Measurements from ENCODE around the gene NFIA. TPM values are rescaled to one million over a fixed set of nuclear protein-coding genes. Genes with fewer than 3 reads are reported as not detected.

NFIA gene
- total RNA-seq, 6 donors from 2014 or later, result 33.5 to 94.3 (median 44.9) TPM

GRCh38 chr1:61316493-61316892 is 234.1 kb downstream of the NFIA start:
- H3K4me3 ChIP-seq, result no peak overlapping the region
- TF ChIP-seq POLR2AphosphoS5 (IDR thresholded peaks at IDR 0.05) (no peak), POLR2A (IDR thresholded peaks at IDR 0.05) (no peak), CTCF (IDR thresholded peaks at IDR 0.05) (no peak)
- no peaks in the 10 kb centered on the region for H3K27me3 ChIP-seq
- peaks cover 4 to 20% (median 11%) of the 10 kb centered on the region in 4 donors for H3K4me1 ChIP-seq
- no peak for DNase-seq
- H3K27ac ChIP-seq, result peak overlapping the region in 1 of 4 donors; percentile 19
- no peak for ATAC-seq (ENCODE audit: low FRiP score in 2 of 2)
- H3K9me3 ChIP-seq, result no peaks in the 10 kb centered on the region
- 76 to 83% methylated on average over 7 of the region's 7 CpGs for WGBS, 2 donors
- H3K36me3 ChIP-seq, result no peaks in the 10 kb centered on the region

- no peak for TF ChIP-seq CTCF (IDR thresholded peaks at IDR 0.05)
- peak in 2 of 4 donors; percentile 55 to 58 for TF ChIP-seq EP300 (IDR thresholded peaks at IDR 0.05)
- TF ChIP-seq POLR2AphosphoS5 (IDR thresholded peaks at IDR 0.05), result peak; percentile 25 to 55
- TF ChIP-seq POLR2A (IDR thresholded peaks at IDR 0.05), result no peak
- no peaks in the 10 kb centered on the region for H3K9me3 ChIP-seq
- no peaks in the 10 kb centered on the region for H3K36me3 ChIP-seq
- peak overlapping the region; percentile 35 to 74 (median 57) for H3K27ac ChIP-seq
- DNase-seq (no peak), ATAC-seq (ENCODE audit: low FRiP score in 2 of 2) (peak; percentile 80 to 93)
- H3K27me3 ChIP-seq, result no peaks in the 10 kb centered on the region
- 36% methylated on average over 8 of the region's 8 CpGs for WGBS, 2 donors
- peaks cover 4 to 28% (median 11%) of the 10 kb centered on the region in 4 donors for H3K4me1 ChIP-seq
- peak overlapping the region in 1 of 4 donors; percentile 8 for H3K4me3 ChIP-seq
These were observed 236.2 kb downstream of the NFIA start for GRCh38 chr1:61318319-61319125.

GRCh38 chr1:61320575-61320974 is 238.2 kb downstream of the NFIA start:
- Histone ChIP-seq H3K4me3 (no peak overlapping the region), H3K4me1 (peaks cover 4 to 33% (median 11%) of the 10 kb centered on the region in 4 donors), H3K27me3 (no peaks in the 10 kb centered on the region), H3K9me3 (no peaks in the 10 kb centered on the region), H3K27ac (peak overlapping the region in 1 of 4 donors; percentile 64), H3K36me3 (no peaks in the 10 kb centered on the region)
- TF ChIP-seq CTCF (IDR thresholded peaks at IDR 0.05) (no peak), EP300 (IDR thresholded peaks at IDR 0.05) (no peak), POLR2AphosphoS5 (IDR thresholded peaks at IDR 0.05) (no peak), POLR2A (IDR thresholded peaks at IDR 0.05) (no peak)
- 90 to 91% methylated on average over 2 of the region's 2 CpGs for WGBS, 2 donors
- ATAC-seq (ENCODE audit: low FRiP score in 2 of 2) (no peak), DNase-seq (no peak)

GRCh38 chr1:61322008-61322744 is 239.8 kb downstream of the NFIA start:
- WGBS, 2 donors, result 87% methylated on average over 7 of the region's 7 CpGs
- H3K36me3 ChIP-seq, result no peaks in the 10 kb centered on the region
- H3K4me1 ChIP-seq, result peaks cover 4 to 33% (median 11%) of the 10 kb centered on the region in 4 donors
- no peak overlapping the region for H3K4me3 ChIP-seq
- TF ChIP-seq EP300 (IDR thresholded peaks at IDR 0.05) (no peak), POLR2AphosphoS5 (IDR thresholded peaks at IDR 0.05) (no peak), CTCF (IDR thresholded peaks at IDR 0.05) (no peak), POLR2A (IDR thresholded peaks at IDR 0.05) (no peak)
- H3K27ac ChIP-seq, result no peak overlapping the region
- H3K9me3 ChIP-seq, result no peaks in the 10 kb centered on the region
- DNase-seq, result no peak
- H3K27me3 ChIP-seq, result no peaks in the 10 kb centered on the region
- ATAC-seq (ENCODE audit: low FRiP score in 2 of 2), result no peak

All from upper lobe of left lung (tissue), 6 donors.